Neural progenitor cell (in vitro differentiated cells): ENCODE data around the gene BMPER. TPM values are rescaled to one million over a fixed set of nuclear protein-coding genes. Genes with fewer than 3 reads are reported as not detected.

Experiments used
- DNase-seq: peaks from one replicate; pipeline ENCODE4 v3.0.0-alpha.2; 2016; ENCODE audit warnings: low spot score
- H2AFZ ChIP-seq: fragments of 200-600 bp; sonication (generic); replicated peaks from 2 replicates; pipeline ENCODE4 v1.6.1; 2016; ENCODE audit warnings: antibody characterized with exemption
- H3F3A ChIP-seq: fragments of 200-600 bp; sonication (generic); 2 replicates; pipeline ENCODE4 v1.6.1; 2016; ENCODE audit warnings: antibody characterized with exemption, low read depth
- H3K27ac ChIP-seq: fragments of 200-600 bp; sonication (generic); 2 replicates; pipeline ENCODE4 v1.5.1; 2016; ENCODE audit warnings: mild to moderate bottlenecking
- H3K27me3 ChIP-seq: fragments of 200-600 bp; sonication (generic); 2 replicates; pipeline ENCODE4 v1.6.1; 2016; ENCODE audit warnings: mild to moderate bottlenecking, moderate library complexity
- H3K36me3 ChIP-seq: fragments of 200-600 bp; sonication (generic); 2 replicates; pipeline ENCODE4 v1.5.1; 2016
- H3K4me1 ChIP-seq: fragments of 200-600 bp; sonication (generic); 2 replicates; pipeline ENCODE4 v1.6.1; 2016; ENCODE audit warnings: mixed run types
- H3K4me2 ChIP-seq: fragments of 200-600 bp; sonication (generic); 2 replicates; pipeline ENCODE4 v1.6.1; 2016
- H3K4me3 ChIP-seq: fragments of 200-600 bp; sonication (generic); 2 replicates; pipeline ENCODE4 v1.5.1; 2016
- H3K79me2 ChIP-seq: fragments of 200-600 bp; sonication (generic); 2 replicates; pipeline ENCODE4 v1.6.1; 2016; ENCODE audit warnings: low read depth
- H3K9ac ChIP-seq: fragments of 200-600 bp; sonication (generic); 2 replicates; pipeline ENCODE4 v1.6.1; 2016
- H3K9me3 ChIP-seq: fragments of 200-600 bp; sonication (generic); 2 replicates; pipeline ENCODE4 v1.5.1; 2016; ENCODE audit warnings: low read depth
- H4K20me1 ChIP-seq: fragments of 200-600 bp; sonication (generic); 2 replicates; pipeline ENCODE4 v1.6.1; 2016; ENCODE audit warnings: low read depth
- H3K27ac Mint-ChIP-seq: 3 replicates; pipeline ENCODE4 v1.8.0; 2021; ENCODE audit warnings: mixed read lengths
- H3K27me3 Mint-ChIP-seq: 2 replicates; pipeline ENCODE4 v1.8.0; 2022; ENCODE audit warnings: low read depth, mild to moderate bottlenecking, inconsistent platforms, moderate library complexity, mixed read lengths; ENCODE audit not compliant: insufficient read depth
- H3K36me3 Mint-ChIP-seq: 3 replicates; pipeline ENCODE4 v1.8.0; 2021; ENCODE audit warnings: mixed read lengths
- H3K4me1 Mint-ChIP-seq: 3 replicates; pipeline ENCODE4 v1.8.0; 2021; ENCODE audit warnings: mixed read lengths
- H3K4me3 Mint-ChIP-seq: 3 replicates; pipeline ENCODE4 v1.8.0; 2021; ENCODE audit warnings: mild to moderate bottlenecking, moderate library complexity, mixed read lengths
- H3K9me3 Mint-ChIP-seq: 3 replicates; pipeline ENCODE4 v1.8.0; 2020; ENCODE audit warnings: mixed read lengths
- CTCF ChIP-seq: fragments of 200-600 bp; sonication (generic); IDR thresholded peaks from 2 replicates; pipeline ENCODE4 v1.5.1; 2017; ENCODE audit warnings: antibody characterized with exemption, mild to moderate bottlenecking
- EZH2 ChIP-seq: fragments of 200-600 bp; sonication (generic); IDR thresholded peaks from 2 replicates; pipeline ENCODE4 v1.6.1; 2017; ENCODE audit warnings: antibody characterized with exemption, mild to moderate bottlenecking, moderate library complexity
- EZH2phosphoT487 ChIP-seq: fragments of 200-600 bp; sonication (generic); IDR thresholded peaks from 2 replicates; pipeline ENCODE4 v1.6.1; 2017; ENCODE audit warnings: antibody characterized with exemption
- total RNA-seq: library from RNA; depleted of rRNA; stranded (reverse); fragments of >200 nt; gene quantifications from 2 replicates; pipeline ENCODE4 v1.2.3, GENCODE V29; 2015; ENCODE audit warnings: low replicate concordance

The BMPER gene
- total RNA-seq, 1 donor from 2014 or later, result 1.2 TPM

- Mint-ChIP-seq H3K27me3 (peaks cover 2% of the 10 kb centered on the region), H3K9me3 (no peaks in the 10 kb centered on the region), H3K4me3 (no peak overlapping the region), H3K36me3 (no peaks in the 10 kb centered on the region), H3K27ac (no peak overlapping the region), H3K4me1 (peaks cover 26% of the 10 kb centered on the region)
- H3K4me3 ChIP-seq, result no peak overlapping the region
- H3K27me3 ChIP-seq, result no peaks in the 10 kb centered on the region
- H3K4me2 ChIP-seq, result peak overlapping the region; percentile 9
- H3K79me2 ChIP-seq, result no peaks in the 10 kb centered on the region
- no peak for TF ChIP-seq EZH2
- TF ChIP-seq CTCF, result no peak
- no peak for TF ChIP-seq EZH2phosphoT487
- no peak for DNase-seq
- peak overlapping the region; percentile 3 for H2AFZ ChIP-seq
- H3K27ac ChIP-seq, result no peak overlapping the region
- peaks cover 2% of the 10 kb centered on the region for H3F3A ChIP-seq
- peaks cover 24% of the 10 kb centered on the region for H3K4me1 ChIP-seq
- H3K9me3 ChIP-seq, result no peaks in the 10 kb centered on the region
- H4K20me1 ChIP-seq, result no peaks in the 10 kb centered on the region
- no peaks in the 10 kb centered on the region for H3K36me3 ChIP-seq
- H3K9ac ChIP-seq, result no peak overlapping the region
Measured at GRCh38 chr7:34060196-34060947, 155.0 kb downstream of the BMPER start.

GRCh38 chr7:34061149-34061548 is 155.8 kb downstream of the BMPER start:
- Mint-ChIP-seq H3K27me3 (peaks cover 2% of the 10 kb centered on the region), H3K4me1 (peaks cover 26% of the 10 kb centered on the region), H3K36me3 (no peaks in the 10 kb centered on the region), H3K27ac (no peak overlapping the region), H3K9me3 (no peaks in the 10 kb centered on the region), H3K4me3 (no peak overlapping the region)
- H3F3A ChIP-seq, result peaks cover 2% of the 10 kb centered on the region
- H3K9me3 ChIP-seq, result no peaks in the 10 kb centered on the region
- H3K4me1 ChIP-seq, result peaks cover 24% of the 10 kb centered on the region
- H2AFZ ChIP-seq, result no peak overlapping the region
- no peak overlapping the region for H3K4me2 ChIP-seq
- no peak overlapping the region for H3K9ac ChIP-seq
- DNase-seq, result no peak
- no peaks in the 10 kb centered on the region for H3K79me2 ChIP-seq
- H3K36me3 ChIP-seq, result no peaks in the 10 kb centered on the region
- TF ChIP-seq EZH2phosphoT487, result no peak
- no peak for TF ChIP-seq CTCF
- no peak for TF ChIP-seq EZH2
- H3K4me3 ChIP-seq, result no peak overlapping the region
- H4K20me1 ChIP-seq, result no peaks in the 10 kb centered on the region
- no peaks in the 10 kb centered on the region for H3K27me3 ChIP-seq
- no peak overlapping the region for H3K27ac ChIP-seq

- no peak for TF ChIP-seq EZH2phosphoT487
- H3K36me3 Mint-ChIP-seq, result no peaks in the 10 kb centered on the region
Measured at GRCh38 chr7:34062341-34062740, 157.0 kb downstream of the BMPER start.

GRCh38 chr7:34062826-34063225 is 157.5 kb downstream of the BMPER start:
- Mint-ChIP-seq H3K36me3 (no peaks in the 10 kb centered on the region), H3K27me3 (peaks cover 2% of the 10 kb centered on the region), H3K4me3 (no peak overlapping the region), H3K4me1 (peaks cover 28% of the 10 kb centered on the region), H3K9me3 (no peaks in the 10 kb centered on the region), H3K27ac (no peak overlapping the region)
- Histone ChIP-seq H3K4me3 (no peak overlapping the region), H2AFZ (no peak overlapping the region), H3F3A (peaks cover 2% of the 10 kb centered on the region), H3K36me3 (no peaks in the 10 kb centered on the region), H3K4me1 (peaks cover 32% of the 10 kb centered on the region), H3K4me2 (no peak overlapping the region), H3K79me2 (no peaks in the 10 kb centered on the region), H3K9ac (no peak overlapping the region), H3K9me3 (no peaks in the 10 kb centered on the region), H4K20me1 (no peaks in the 10 kb centered on the region), H3K27ac (no peak overlapping the region), H3K27me3 (no peaks in the 10 kb centered on the region)
- no peak for DNase-seq
- TF ChIP-seq CTCF (no peak), EZH2phosphoT487 (no peak), EZH2 (no peak)

More at GRCh38 chr7:34062341-34062740, 157.0 kb downstream of the BMPER start:
- H3K4me1 Mint-ChIP-seq, result peaks cover 32% of the 10 kb centered on the region
- no peak overlapping the region for H3K4me3 Mint-ChIP-seq
- no peak overlapping the region for H3K4me3 ChIP-seq
- H3K9me3 ChIP-seq, result no peaks in the 10 kb centered on the region
- H4K20me1 ChIP-seq, result no peaks in the 10 kb centered on the region
- no peak overlapping the region for H3K27ac ChIP-seq
- no peaks in the 10 kb centered on the region for H3K27me3 ChIP-seq
- H3K27ac Mint-ChIP-seq, result no peak overlapping the region
- H3F3A ChIP-seq, result peaks cover 2% of the 10 kb centered on the region
- H2AFZ ChIP-seq, result no peak overlapping the region
- DNase-seq, result no peak
- no peaks in the 10 kb centered on the region for H3K36me3 ChIP-seq
- no peaks in the 10 kb centered on the region for H3K79me2 ChIP-seq
- H3K9me3 Mint-ChIP-seq, result no peaks in the 10 kb centered on the region
- H3K27me3 Mint-ChIP-seq, result peaks cover 2% of the 10 kb centered on the region
- H3K4me2 ChIP-seq, result no peak overlapping the region
- H3K4me1 ChIP-seq, result peaks cover 30% of the 10 kb centered on the region
- no peak overlapping the region for H3K9ac ChIP-seq
